Lower lobe of right lung (tissue), 2 donors: ENCODE data around the gene ATP1A3. TPM values are rescaled to one million over a fixed set of nuclear protein-coding genes. Genes with fewer than 3 reads are reported as not detected.
"Not testable (repeated sequence)": the region's sequence is repeated elsewhere in the genome, so short reads cannot be mapped to it uniquely, and the experiment has no call there.

ENCODE experiments used
- ATAC-seq, 2 donors: fragments of 200-7000 bp; cut with Tn5 transposase; one replicate each; pipeline ENCODE4 v1.9.1; 2020 to 2022; ENCODE audit warnings: mild to moderate bottlenecking in 2 of 2, moderate library complexity in 2 of 2
- DNase-seq: peaks from one replicate; pipeline ENCODE4 v3.0.0-alpha.2; 2020
- H3K27ac ChIP-seq: fragments of 200-600 bp; one replicate; pipeline ENCODE4 v1.8.0; 2022
- H3K27me3 ChIP-seq: fragments of 200-600 bp; one replicate; pipeline ENCODE4 v1.8.0; 2022; ENCODE audit warnings: low read depth
- H3K36me3 ChIP-seq: fragments of 200-600 bp; one replicate; pipeline ENCODE4 v1.8.0; 2022; ENCODE audit warnings: mild to moderate bottlenecking
- H3K4me1 ChIP-seq: fragments of 200-600 bp; one replicate; pipeline ENCODE4 v1.8.0; 2022
- H3K4me3 ChIP-seq: fragments of 200-600 bp; one replicate; pipeline ENCODE4 v1.8.0; 2022; ENCODE audit warnings: mild to moderate bottlenecking
- H3K9me3 ChIP-seq: fragments of 200-600 bp; one replicate; pipeline ENCODE4 v1.8.0; 2022
- intact Hi-C: fragments of 100-400 bp; cut with DNase I; formaldehyde crosslinking; loops from one replicate; pipeline ENCODE4 v1.11.0; 2022
- total RNA-seq: library from RNA; stranded (reverse); fragmentation: NEBNext Ultra II Directional; extraction: Animal tissue kit (Norgen Biotek cat#: 25700); gene quantifications from one replicate; pipeline ENCODE4 v1.2.1, GENCODE V29; 2021
- TF ChIP-seq, protein P1 (sequence below): fragments of 200-600 bp; IDR thresholded peaks from one replicate; pipeline ENCODE4 v1.8.0; 2022; ENCODE audit warnings: antibody characterized with exemption, mild to moderate bottlenecking
- donor health status: DM: no; HTN: yes; CAD: no; lungs with severe emphysema.

ATP1A3 gene
- total RNA-seq, 1 donor from 2014 or later = 0.97 TPM

DNA sequence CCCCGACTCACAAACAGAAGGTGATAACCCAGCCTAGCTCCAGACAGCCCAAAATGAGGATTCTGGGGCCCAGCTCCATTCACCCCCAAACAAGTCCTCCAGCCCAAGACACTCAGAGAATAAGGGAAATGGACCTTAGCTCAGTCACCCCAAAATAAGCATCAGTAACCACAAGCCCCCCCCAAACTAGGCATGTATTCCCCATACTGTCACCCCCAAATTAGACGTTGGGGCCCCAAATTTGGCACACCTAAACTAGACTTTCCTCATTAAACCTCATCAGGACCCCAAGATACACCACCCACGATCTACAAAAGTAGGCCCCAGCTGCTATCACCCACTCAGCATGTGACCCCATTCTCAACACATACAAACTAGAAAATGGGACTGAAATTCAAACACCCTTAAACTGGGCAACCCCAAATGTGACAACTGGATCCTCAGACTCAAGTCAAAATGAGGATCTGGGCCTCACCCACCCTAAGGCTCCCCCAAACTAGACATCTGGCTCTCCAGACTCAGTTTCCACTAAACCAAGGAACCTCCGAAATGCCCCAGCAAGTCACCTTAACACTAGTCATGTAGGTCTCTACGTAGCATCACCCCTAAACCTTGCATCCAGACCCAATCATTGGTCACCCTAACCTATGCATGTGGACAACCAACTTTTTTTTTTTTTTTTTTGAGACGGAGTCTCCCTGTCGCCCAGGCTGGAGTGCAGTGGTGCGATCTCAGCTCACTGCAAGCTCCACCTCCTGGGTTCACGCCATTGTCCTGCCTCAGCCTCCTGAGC is 52.4 kb downstream of the ATP1A3 start:
- peaks cover 21% of the 10 kb centered on the region for H3K27me3 ChIP-seq
- no peak for ATAC-seq
- intact Hi-C loops = no loop called here
- peaks cover 20% of the 10 kb centered on the region for H3K4me1 ChIP-seq
- H3K4me3 ChIP-seq = no peak overlapping the region
- no peaks in the 10 kb centered on the region for H3K9me3 ChIP-seq
- no peaks in the 10 kb centered on the region for H3K36me3 ChIP-seq
- DNase-seq = no peak
- no peak overlapping the region for H3K27ac ChIP-seq
- TF ChIP-seq, protein P1, sequence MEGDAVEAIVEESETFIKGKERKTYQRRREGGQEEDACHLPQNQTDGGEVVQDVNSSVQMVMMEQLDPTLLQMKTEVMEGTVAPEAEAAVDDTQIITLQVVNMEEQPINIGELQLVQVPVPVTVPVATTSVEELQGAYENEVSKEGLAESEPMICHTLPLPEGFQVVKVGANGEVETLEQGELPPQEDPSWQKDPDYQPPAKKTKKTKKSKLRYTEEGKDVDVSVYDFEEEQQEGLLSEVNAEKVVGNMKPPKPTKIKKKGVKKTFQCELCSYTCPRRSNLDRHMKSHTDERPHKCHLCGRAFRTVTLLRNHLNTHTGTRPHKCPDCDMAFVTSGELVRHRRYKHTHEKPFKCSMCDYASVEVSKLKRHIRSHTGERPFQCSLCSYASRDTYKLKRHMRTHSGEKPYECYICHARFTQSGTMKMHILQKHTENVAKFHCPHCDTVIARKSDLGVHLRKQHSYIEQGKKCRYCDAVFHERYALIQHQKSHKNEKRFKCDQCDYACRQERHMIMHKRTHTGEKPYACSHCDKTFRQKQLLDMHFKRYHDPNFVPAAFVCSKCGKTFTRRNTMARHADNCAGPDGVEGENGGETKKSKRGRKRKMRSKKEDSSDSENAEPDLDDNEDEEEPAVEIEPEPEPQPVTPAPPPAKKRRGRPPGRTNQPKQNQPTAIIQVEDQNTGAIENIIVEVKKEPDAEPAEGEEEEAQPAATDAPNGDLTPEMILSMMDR = no peak

DNA sequence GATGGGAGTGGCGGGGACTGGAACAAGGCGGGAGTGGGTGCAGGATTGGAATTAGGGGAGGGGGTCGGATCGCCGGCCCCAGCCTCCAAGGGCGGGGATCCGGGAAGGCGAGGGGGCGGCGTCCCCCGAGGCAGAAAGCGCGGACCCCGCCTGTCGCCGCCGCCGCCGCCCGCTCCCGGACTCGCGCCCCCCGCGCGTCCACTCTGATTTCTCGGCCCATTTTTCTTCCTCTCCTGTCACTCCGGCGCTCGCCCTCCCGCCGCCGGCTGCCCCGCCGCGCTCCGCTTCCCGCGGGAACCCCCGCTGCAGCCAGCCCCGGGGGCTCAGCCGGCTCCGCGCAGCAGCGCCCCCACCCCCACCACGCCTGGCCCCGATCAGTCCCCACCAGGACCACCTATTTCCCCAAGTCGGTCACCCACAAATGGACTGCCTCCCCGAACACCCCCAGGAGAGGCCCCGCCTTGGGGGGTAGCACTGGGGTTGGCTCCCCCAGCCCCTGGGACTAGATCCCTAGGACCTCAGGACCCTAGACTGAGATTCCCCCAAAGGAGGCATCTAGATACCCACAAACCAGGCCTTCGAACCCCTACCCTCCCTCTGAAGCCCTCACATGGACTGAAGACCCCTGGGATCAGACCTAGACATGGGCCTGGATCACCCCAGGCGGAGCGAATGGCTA is 53.2 kb downstream of the ATP1A3 start:
- H3K9me3 ChIP-seq = no peaks in the 10 kb centered on the region
- H3K27me3 ChIP-seq = peaks cover 27% of the 10 kb centered on the region
- peaks cover 15% of the 10 kb centered on the region for H3K4me1 ChIP-seq
- H3K4me3 ChIP-seq = peak overlapping the region; percentile 52
- H3K36me3 ChIP-seq = no peaks in the 10 kb centered on the region
- ATAC-seq (peak in 1 of 2 donors; percentile 3), DNase-seq (no peak)
- no peak overlapping the region for H3K27ac ChIP-seq
- TF ChIP-seq, protein P1 = no peak
- intact Hi-C loops = no loop called here

DNA sequence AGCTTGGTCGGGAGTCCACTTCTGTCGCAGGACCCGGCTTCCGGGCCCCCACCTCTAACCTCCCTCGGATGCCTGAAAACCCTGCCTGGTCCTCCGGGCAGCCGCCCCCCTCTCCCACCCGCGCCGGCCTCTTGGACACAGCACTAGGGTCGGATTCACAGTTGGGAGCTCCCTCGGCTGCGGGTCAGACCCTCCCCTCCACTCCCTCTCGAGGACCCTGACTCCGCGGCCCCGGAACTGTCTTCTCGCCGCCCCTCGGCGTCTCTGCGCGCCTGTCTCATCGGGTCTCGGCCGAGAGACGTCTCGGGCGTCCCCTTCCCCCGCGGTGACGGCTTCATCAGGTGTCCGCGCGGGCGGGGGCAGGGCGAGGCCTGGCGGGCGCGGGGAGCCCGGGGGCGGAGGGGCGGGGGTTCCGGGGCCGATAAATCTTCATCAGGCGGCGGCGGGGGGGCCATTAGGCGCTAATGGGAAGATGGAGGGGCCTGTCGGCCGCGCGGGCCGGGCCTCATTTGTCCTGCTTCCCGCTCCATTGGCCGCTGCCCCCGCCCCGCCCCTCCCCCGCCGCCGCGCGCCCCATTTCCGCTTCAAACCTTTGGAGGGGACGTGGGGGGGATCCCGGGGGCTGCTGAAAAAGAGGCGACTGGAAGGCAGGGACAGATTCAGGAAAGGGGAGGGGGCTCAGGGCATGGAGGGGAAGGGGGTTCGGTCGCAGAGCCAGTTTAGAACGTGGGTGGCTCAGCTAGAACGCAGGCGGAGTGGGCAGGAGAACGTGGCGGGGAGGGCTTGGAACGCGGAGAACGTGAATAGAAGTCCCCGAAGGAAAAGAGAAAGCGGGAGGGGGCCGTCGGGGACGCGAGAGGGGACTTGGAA is 53.9 kb downstream of the ATP1A3 start:
- TF ChIP-seq, protein P1 = no peak
- H3K27me3 ChIP-seq = peaks cover 34% of the 10 kb centered on the region
- ATAC-seq = peak; percentile 56 to 59
- H3K9me3 ChIP-seq = no peaks in the 10 kb centered on the region
- no peaks in the 10 kb centered on the region for H3K36me3 ChIP-seq
- peak overlapping the region; percentile 52 for H3K4me3 ChIP-seq
- DNase-seq = peak; percentile 62
- H3K27ac ChIP-seq = no peak overlapping the region
- intact Hi-C loops = loop anchor here (10.0 kb wide), 1 partner anchor 55 kb away; the partner anchor contains the start of gene ARHGEF1
- H3K4me1 ChIP-seq = peaks cover 15% of the 10 kb centered on the region

DNA sequence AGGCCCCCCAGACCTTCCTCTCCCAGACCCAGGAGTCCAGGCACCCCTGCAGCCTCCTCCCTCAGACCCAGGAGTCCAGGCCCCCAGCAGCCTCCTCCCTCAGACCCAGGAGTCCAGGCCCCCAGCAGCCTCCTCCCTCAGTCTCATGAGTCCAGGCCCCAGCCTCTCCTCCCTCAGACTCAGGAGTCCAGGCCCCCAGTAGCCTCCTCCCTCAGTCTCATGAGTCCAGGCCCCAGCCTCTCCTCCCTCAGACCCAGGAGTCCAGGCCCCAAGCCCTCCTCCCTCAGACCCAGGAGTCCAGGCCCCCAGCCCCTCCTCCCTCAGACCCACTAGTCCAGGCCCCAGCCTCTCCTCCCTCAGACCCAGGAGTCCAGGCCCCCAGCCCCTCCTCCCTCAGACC is 54.8 kb downstream of the ATP1A3 start:
- DNase-seq, ATAC-seq: not testable (repeated sequence)
- H3K27me3 ChIP-seq = peaks cover 36% of the 10 kb centered on the region

DNA sequence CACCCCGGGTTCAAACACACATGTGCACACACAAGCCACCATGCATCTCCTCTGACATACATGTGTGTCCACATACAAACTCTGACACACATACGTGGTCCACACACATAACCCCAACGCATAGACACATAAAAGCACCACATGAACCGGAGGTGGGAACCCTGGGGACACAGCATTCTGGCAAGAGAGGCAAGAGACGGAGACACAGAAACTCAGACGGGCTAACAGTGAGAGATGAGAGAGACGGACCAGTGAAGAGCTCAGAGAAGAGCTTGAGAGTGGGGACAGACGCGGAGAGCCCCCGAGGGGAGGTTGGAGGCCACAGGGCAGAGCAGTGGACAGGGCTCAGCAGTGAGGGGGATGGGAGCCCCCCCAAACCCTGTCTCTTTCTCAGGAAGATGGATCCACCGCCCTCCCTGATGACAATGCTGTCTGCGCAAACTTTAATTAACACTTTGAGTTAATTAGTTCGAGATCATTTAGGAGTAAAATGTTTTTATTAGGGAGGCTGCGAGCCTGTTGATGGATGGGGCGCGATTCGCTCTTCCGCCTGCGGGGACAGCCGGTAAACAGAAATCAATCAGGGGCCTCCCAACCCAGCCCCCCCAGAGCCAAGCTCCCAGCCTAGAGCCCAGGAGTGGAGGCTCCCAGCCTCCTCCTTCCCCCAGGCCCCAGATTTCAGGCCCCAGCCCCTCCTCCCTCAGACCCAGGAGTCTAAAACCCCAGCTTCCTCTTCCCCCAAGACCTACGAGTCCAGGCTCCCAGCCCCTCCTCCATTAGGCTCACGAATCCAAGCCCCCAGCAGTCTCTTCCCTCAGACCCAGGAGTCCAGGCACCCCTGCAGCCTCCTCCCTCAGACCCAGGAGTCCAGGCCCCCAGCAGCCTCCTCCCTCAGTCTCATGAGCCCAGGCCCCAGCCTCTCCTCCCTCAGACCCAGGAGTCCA is 56.2 kb downstream of the ATP1A3 start:
- TF ChIP-seq, protein P1 = no peak
- DNase-seq = no peak
- H3K27me3 ChIP-seq = peaks cover 36% of the 10 kb centered on the region

More for the DNA sequence above, 54.8 kb downstream of the ATP1A3 start:
- not testable (repeated sequence) for H3K9me3 ChIP-seq, H3K36me3 ChIP-seq, H3K4me3 ChIP-seq, H3K27ac ChIP-seq
- intact Hi-C loops = loop anchor here (10.0 kb wide), 1 partner anchor 54 kb away; the partner anchor contains the start of gene ARHGEF1
- peaks cover 15% of the 10 kb centered on the region for H3K4me1 ChIP-seq

More for the DNA sequence above, 56.2 kb downstream of the ATP1A3 start:
- no peaks in the 10 kb centered on the region for H3K36me3 ChIP-seq
- no peaks in the 10 kb centered on the region for H3K9me3 ChIP-seq
- intact Hi-C loops = loop anchor here (10.0 kb wide), 1 partner anchor 53 kb away; the partner anchor contains the start of gene ARHGEF1
- peaks cover 15% of the 10 kb centered on the region for H3K4me1 ChIP-seq
- no peak overlapping the region for H3K27ac ChIP-seq
- no peak for ATAC-seq
- no peak overlapping the region for H3K4me3 ChIP-seq
